A549 treated with ZK216348 at 1 μM for 4 hours (cell line): Measurements from ENCODE around the gene PLD1. TPM values are rescaled to one million over a fixed set of nuclear protein-coding genes. Genes with fewer than 3 reads are reported as not detected.

Source experiments
- total RNA-seq: library from RNA; stranded (reverse); fragments of 200-300 nt; extraction: Qiagen RNA extraction; gene quantifications from 5 replicates; pipeline ENCODE4 v1.2.3, GENCODE V29; 2022; ENCODE audit warnings: low read depth

The PLD1 gene
- 7.6 to 10.1 TPM (median 8.8 TPM) in 5 replicates for total RNA-seq

GRCh38 chr3:171809861-171810628 is at the start of gene PLD1:
Gene PLD1 (minus strand): TSS chr3:171810483. CDS start chr3:171738051, 72,432 bp downstream.

DNA sequence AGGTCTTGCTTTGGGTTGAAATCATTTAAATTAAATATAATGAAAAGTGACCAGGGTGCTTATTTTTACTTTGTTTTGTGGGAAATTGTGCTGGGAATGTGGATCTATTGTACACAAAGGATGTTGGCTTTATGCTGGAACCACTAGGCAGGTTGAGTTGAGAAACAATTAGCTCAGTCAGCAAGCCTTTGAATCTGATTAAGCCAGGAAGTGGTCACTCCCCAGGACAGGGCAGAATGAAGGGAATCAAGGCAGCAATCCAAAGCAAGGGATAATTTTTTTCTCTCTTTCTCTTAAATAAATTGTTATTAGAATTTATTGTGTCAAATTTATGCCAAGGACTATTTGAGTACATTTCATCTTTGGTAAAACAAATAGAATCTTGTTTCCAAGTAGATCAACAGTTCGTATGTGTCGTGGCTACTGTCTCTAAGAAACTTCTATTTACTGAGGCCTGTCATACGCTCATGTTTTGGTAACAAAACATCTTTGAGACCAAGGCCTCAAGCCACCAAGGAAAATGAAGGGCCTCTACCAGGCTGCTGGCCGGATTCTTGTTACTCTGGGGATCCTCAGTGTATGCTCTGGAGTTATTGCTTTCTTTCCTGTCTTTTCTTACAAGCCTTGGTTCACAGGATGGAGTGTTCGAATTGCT is 32.7 kb upstream of the PLD1 start, which contains the start of gene TMEM212:
Gene TMEM212 (plus strand): TSS at position 486 of the 655 bp plus-strand sequence. CDS start 35 bp downstream, at position 521.

Other genes starting within 250 kb of the PLD1 start
- gene TMEM212, start 32.9 kb upstream of the PLD1 start, total RNA-seq, result not detected in 5 replicates
- 23.4 to 40.4 TPM (median 31.3 TPM) in 5 replicates for gene FNDC3B, start 229.1 kb upstream of the PLD1 start, total RNA-seq